GM12878 (cell line): ENCODE data around the gene NDNF. TPM values are rescaled to one million over a fixed set of nuclear protein-coding genes. Genes with fewer than 3 reads are reported as not detected.

Experiments
- ATAC-seq: fragments of 200-7000 bp; cut with Tn5 transposase; 3 replicates; pipeline ENCODE4 v1.9.1; 2020; ENCODE audit warnings: mild to moderate bottlenecking, moderate library complexity
- BruUV-seq: library from RNA; stranded (reverse); fragments of 400-500 nt; replicated peaks from 2 replicates; lab custom pipeline; 2021; lab: Mats Ljungman, UMichigan
- CTCF ChIA-PET: fragments of 300-600 bp; sonication (Branson Sonifier 250); formaldehyde crosslinking; extraction: SDS; loops from one replicate; lab custom pipeline; 2021; ENCODE audit warnings: inconsistent platforms; lab: Yijun Ruan, JAX
- POLR2A ChIA-PET: fragments of 350-600 bp; formaldehyde crosslinking; extraction: SDS; loops from one replicate; lab custom pipeline; 2021; ENCODE audit warnings: inconsistent platforms; lab: Charles Lee
- RAD21 ChIA-PET: fragments of 300-600 bp; sonication (Branson Sonifier 250); formaldehyde crosslinking; loops from one replicate; lab custom pipeline; 2023; ENCODE audit warnings: antibody characterized with exemption; ENCODE audit not compliant: unreplicated experiment; lab: Charles Lee
- SMC1A ChIA-PET: fragments of 300-600 bp; sonication (Branson Sonifier 250); formaldehyde crosslinking; loops from one replicate; lab custom pipeline; 2023; ENCODE audit not compliant: unreplicated experiment, uncharacterized antibody; lab: Charles Lee
- DNase-seq: peaks from one replicate; pipeline ENCODE4 v3.0.0-alpha.2; 2011; ENCODE audit warnings: low read depth, low spot score
- FAIRE-seq: peaks from 3 replicates; lab custom pipeline; 2011; peaks lifted over from hg19 to GRCh38; lab: Jason Lieb, UNC
- H2AFZ ChIP-seq: 2 replicates; pipeline ENCODE4 v1.6.0; 2011; ENCODE audit warnings: low read depth, low read length, control low read depth; ENCODE audit not compliant: control insufficient read depth
- H3K27ac ChIP-seq: 2 replicates; pipeline ENCODE4 v1.5.1; 2011; ENCODE audit warnings: control low read depth; ENCODE audit not compliant: control insufficient read depth, insufficient read depth
- H3K27me3 ChIP-seq, 2 experiments: replicated peaks in 1 of 2; 2 replicates each; pipeline versions ENCODE4 v1.6.0 to v1.6.1; 2011; ENCODE audit warnings: low read length in 1 of 2; ENCODE audit not compliant: control insufficient read depth in 2 of 2, insufficient read depth in 2 of 2
- H3K36me3 ChIP-seq, 2 experiments: 2 replicates each; pipeline ENCODE4 v1.5.1; 2011; ENCODE audit warnings: low read length in 1 of 2; ENCODE audit not compliant: control insufficient read depth in 2 of 2, insufficient read depth in 2 of 2
- H3K4me1 ChIP-seq: 2 replicates; pipeline ENCODE4 v1.6.1; 2011; ENCODE audit warnings: mild to moderate bottlenecking, low read length, moderate library complexity, mixed read lengths; ENCODE audit not compliant: control insufficient read depth, insufficient read depth
- H3K4me2 ChIP-seq: 2 replicates; pipeline ENCODE4 v1.6.0; 2011; ENCODE audit warnings: control low read depth; ENCODE audit not compliant: control insufficient read depth, insufficient read depth
- H3K4me3 ChIP-seq: fragments of 200-600 bp; sonication (generic); 2 replicates; pipeline ENCODE4 v1.5.1; 2016
- H3K79me2 ChIP-seq: 2 replicates; pipeline ENCODE4 v1.6.0; 2011; ENCODE audit warnings: low read length; ENCODE audit not compliant: control insufficient read depth, insufficient read depth
- H3K9ac ChIP-seq: 2 replicates; pipeline ENCODE4 v1.8.0; 2011; ENCODE audit warnings: low read length, control low read depth, mixed read lengths; ENCODE audit not compliant: control insufficient read depth, insufficient read depth
- H3K9me3 ChIP-seq: replicated peaks from 3 replicates; pipeline ENCODE4 v1.5.1; 2011; ENCODE audit warnings: mild to moderate bottlenecking, low read length; ENCODE audit not compliant: control insufficient read depth, insufficient read depth
- H4K20me1 ChIP-seq: 2 replicates; pipeline ENCODE4 v1.6.0; 2011; ENCODE audit not compliant: control insufficient read depth, insufficient read depth
- BHLHE40 ChIP-seq, 2 experiments: fragments of 450-650 bp in 1 of 2; IDR thresholded peaks; 2 replicates each; pipeline ENCODE4 v1.6.1; 2011 to 2017; ENCODE audit warnings: low read depth in 2 of 2, borderline replicate concordance in 1 of 2, improper control_type of control experiment in 1 of 2, low read length in 1 of 2, mild to moderate bottlenecking in 1 of 2
- EZH2 ChIP-seq: IDR thresholded peaks from 2 replicates; pipeline ENCODE4 v1.6.1; 2012; ENCODE audit warnings: low read depth, mild to moderate bottlenecking, control low read depth, inconsistent platforms, low read length, borderline replicate concordance; ENCODE audit not compliant: control insufficient read depth
- IKZF1 ChIP-seq: fragments of 450-650 bp; conservative IDR thresholded peaks from 2 replicates; pipeline ENCODE4 v1.6.1; 2017; ENCODE audit warnings: antibody characterized with exemption, mild to moderate bottlenecking
- LARP7 ChIP-seq: fragments of 450-650 bp; IDR thresholded peaks from 2 replicates; pipeline ENCODE4 v1.6.1; 2017; ENCODE audit warnings: mild to moderate bottlenecking
- MEF2A ChIP-seq: IDR thresholded peaks from 2 replicates; pipeline ENCODE4 v1.6.1; 2011; ENCODE audit warnings: low read depth, mild to moderate bottlenecking, low read length, moderate library complexity; ENCODE audit not compliant: insufficient read depth
- RUNX3 ChIP-seq: IDR thresholded peaks from 2 replicates; pipeline ENCODE4 v1.6.1; 2012; ENCODE audit warnings: low read length, inconsistent platforms
- SUZ12 ChIP-seq: fragments of 200-600 bp; sonication (generic); IDR thresholded peaks from one replicate; pipeline ENCODE4 v1.6.1; 2018; ENCODE audit warnings: antibody characterized with exemption, mild to moderate bottlenecking; ENCODE audit not compliant: unreplicated experiment
- WGBS: methylation state at CpG from one replicate; pipeline ENCODE4 v1.1.6; 2016; ENCODE audit warnings: low lambda C conversion rate; ENCODE audit not compliant: insufficient replicate concordance, insufficient coverage; ENCODE audit errors: missing lambda C conversion rate; 5-methylcytosine and 5-hydroxymethylcytosine counted together
- in situ Hi-C: fragments of 300-500 bp; cut with MboI; formaldehyde crosslinking; loops from 9 replicates; pipeline ENCODE4 v1.14.3; 2018; ENCODE audit warnings: mixed read lengths
- intact Hi-C: fragments of 100-400 bp; cut with micrococcal nuclease; formaldehyde crosslinking; loops from one replicate; pipeline ENCODE4 v1.14.2; 2022; ENCODE audit not compliant: unreplicated experiment
- polyA plus RNA-seq, 11 experiments: library from polyadenylated mRNA; depleted of rRNA in 4 of 11; unstranded in 6 of 11; stranded (reverse) in 5 of 11; fragments of >200 nt; fragmentation: Nextera tagmentation in 4 of 11; fragmentation: Illumina TruSeq in 1 of 11; extraction: Ambion mirVana in 4 of 11; extraction: Trizol in 1 of 11; gene quantifications; 1 replicate in 1 of 11; 2 replicates in 10 of 11; pipeline versions ENCODE4 v1.2.1 to v1.2.3, GENCODE V29; 2011 to 2016; ENCODE audit warnings: inconsistent platforms in 2 of 11, missing spikeins in 2 of 11, low read depth in 1 of 11
- total RNA-seq, 4 experiments: library from RNA; depleted of rRNA in 3 of 4; stranded (reverse); fragments of >200 nt in 3 of 4; fragmentation: Illumina TruSeq in 1 of 4; extraction: Trizol in 1 of 4; gene quantifications; 2 replicates each; pipeline versions ENCODE4 v1.2.1 to v1.2.3, GENCODE V29; 2013 to 2021
- TF ChIP-seq, protein P1 (sequence below): IDR thresholded peaks from 2 replicates; pipeline ENCODE4 v1.6.1; 2012; ENCODE audit warnings: low read length, inconsistent platforms
- TF ChIP-seq, protein P2 (sequence below): IDR thresholded peaks from 2 replicates; pipeline ENCODE4 v1.6.1; 2012; ENCODE audit warnings: mild to moderate bottlenecking, low read depth, low read length
- TF ChIP-seq, protein P3 (sequence below): fragments of 450-650 bp; IDR thresholded peaks from 2 replicates; pipeline ENCODE4 v1.6.1; 2014; ENCODE audit warnings: mild to moderate bottlenecking

NDNF gene
- total and polyA plus RNA-seq, 10 of the 15 experiments (the other 5 are each of a cell fraction or from before 2014, with no cell fraction given): 0.26 TPM; not detected in 9

DNA sequence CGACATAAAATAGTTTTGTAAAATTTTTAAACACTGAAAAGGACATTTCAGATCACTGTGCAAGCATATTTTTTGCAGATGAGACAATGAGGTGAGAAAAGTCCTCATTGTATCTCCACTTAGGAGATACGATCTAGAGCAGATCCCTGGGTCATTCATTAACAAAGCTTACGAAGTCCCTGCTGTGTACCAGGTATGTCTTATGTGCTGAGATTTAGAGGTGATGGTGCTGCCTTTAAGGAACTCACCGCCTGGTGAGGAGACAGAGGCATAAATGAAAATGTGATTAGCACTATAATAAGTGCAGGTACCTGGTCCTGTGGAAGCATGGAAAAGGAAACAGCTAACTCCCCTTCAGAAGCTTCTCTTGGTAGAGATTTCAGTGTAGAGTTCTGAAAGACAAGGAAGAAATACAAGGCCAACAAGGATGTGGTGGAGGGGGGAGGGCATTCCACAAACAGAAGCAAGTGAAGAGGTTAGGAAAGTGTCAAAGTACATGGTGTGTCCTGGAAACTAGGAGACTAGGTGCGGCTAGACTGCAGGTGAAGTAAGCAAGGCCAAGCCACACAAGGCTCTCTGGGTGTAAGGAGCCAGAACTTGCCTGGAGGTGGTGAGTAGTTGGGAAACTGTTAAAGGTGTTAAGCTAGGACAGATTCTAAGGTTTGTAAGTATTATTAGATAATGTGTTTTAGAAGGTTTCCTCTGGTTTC lies 1.5 kb upstream of the NDNF start:
- DNase-seq (no peak), FAIRE-seq (no peak), ATAC-seq (no peak)
- Histone ChIP-seq H4K20me1 (no peaks in the 10 kb centered on the region; the same call in 1 of the 2 replicates), H3K79me2 (no peaks in the 10 kb centered on the region), H3K4me2 (no peak overlapping the region), H3K9ac (no peak overlapping the region), H2AFZ (no peak overlapping the region), H3K36me3 (no peaks in the 10 kb centered on the region), H3K4me1 (no peaks in the 10 kb centered on the region), H3K27ac (no peak overlapping the region), H3K27me3 (peaks cover 11 to 12% of the 10 kb centered on the region in 2 experiments; a peak in 3 of 4 replicates), H3K4me3 (no peak overlapping the region), H3K9me3 (no peaks in the 10 kb centered on the region)
- CTCF ChIA-PET: no interaction called here
- TF ChIP-seq BHLHE40 (IDR thresholded peaks at IDR 0.05; ENCODE audit: borderline replicate concordance in 1 of 2, low read depth in 2 of 2, low read length in 1 of 2) (no peak), LARP7 (no peak), RUNX3 (no peak)
- TF ChIP-seq, protein P1, sequence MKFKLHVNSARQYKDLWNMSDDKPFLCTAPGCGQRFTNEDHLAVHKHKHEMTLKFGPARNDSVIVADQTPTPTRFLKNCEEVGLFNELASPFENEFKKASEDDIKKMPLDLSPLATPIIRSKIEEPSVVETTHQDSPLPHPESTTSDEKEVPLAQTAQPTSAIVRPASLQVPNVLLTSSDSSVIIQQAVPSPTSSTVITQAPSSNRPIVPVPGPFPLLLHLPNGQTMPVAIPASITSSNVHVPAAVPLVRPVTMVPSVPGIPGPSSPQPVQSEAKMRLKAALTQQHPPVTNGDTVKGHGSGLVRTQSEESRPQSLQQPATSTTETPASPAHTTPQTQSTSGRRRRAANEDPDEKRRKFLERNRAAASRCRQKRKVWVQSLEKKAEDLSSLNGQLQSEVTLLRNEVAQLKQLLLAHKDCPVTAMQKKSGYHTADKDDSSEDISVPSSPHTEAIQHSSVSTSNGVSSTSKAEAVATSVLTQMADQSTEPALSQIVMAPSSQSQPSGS: no peak
- intact Hi-C loops (no loop called here), in situ Hi-C loops (no loop called here)
- SMC1A ChIA-PET: no interaction called here
- POLR2A ChIA-PET: no interaction called here
- BruUV-seq: no TSS peak
- RAD21 ChIA-PET: no interaction called here
- 23% methylated on average over 5 of the region's 5 CpGs for WGBS

DNA sequence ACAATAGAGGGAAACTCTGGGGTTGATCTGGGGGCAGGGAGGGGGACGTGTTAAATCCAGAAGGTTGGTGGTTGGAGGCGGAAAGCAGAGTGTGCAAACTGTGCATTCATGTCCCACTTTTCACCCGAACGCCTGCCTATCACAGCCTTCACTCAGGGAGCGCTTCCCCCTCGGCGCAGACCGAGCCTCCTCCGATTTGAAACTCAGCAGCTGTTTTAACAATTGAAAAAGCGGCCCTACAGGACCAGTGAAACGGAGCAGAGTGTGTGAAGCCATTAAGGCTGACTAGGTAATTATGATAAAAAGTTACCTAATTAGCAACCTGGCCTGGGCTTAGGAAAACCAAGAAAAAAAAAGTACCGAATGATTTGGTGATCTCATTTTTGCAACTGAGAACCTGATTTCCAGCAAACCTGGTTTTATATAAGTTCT lies 685 bp upstream of the NDNF start:
- H3K4me2 ChIP-seq: no peak overlapping the region
- DNase-seq: no peak
- H3K27ac ChIP-seq: no peak overlapping the region
- POLR2A ChIA-PET: no interaction called here
- SMC1A ChIA-PET: no interaction called here
- no peaks in the 10 kb centered on the region; the same call in 1 of the 2 replicates for H4K20me1 ChIP-seq
- FAIRE-seq: no peak
- no peaks in the 10 kb centered on the region for H3K9me3 ChIP-seq
- no peak overlapping the region for H2AFZ ChIP-seq
- no peaks in the 10 kb centered on the region for H3K4me1 ChIP-seq
- RAD21 ChIA-PET: no interaction called here
- no peaks in the 10 kb centered on the region for H3K36me3 ChIP-seq
- CTCF ChIA-PET: no interaction called here
- intact Hi-C loops (no loop called here), in situ Hi-C loops (no loop called here)
- no peak overlapping the region for H3K9ac ChIP-seq
- WGBS: 5% methylated on average over 12 of the region's 12 CpGs
- no peak for ATAC-seq
- no peak overlapping the region for H3K4me3 ChIP-seq
- H3K79me2 ChIP-seq: no peaks in the 10 kb centered on the region
- no TSS peak for BruUV-seq
- peaks cover 11 to 12% of the 10 kb centered on the region in 2 experiments; a peak in 3 of 4 replicates for H3K27me3 ChIP-seq
- TF ChIP-seq IKZF1 (no peak), MEF2A (no peak), SUZ12 (no peak), EZH2 (0 out of 2 replicates have a peak, but pooled peaks have one; percentile 54)
- TF ChIP-seq, protein P2, sequence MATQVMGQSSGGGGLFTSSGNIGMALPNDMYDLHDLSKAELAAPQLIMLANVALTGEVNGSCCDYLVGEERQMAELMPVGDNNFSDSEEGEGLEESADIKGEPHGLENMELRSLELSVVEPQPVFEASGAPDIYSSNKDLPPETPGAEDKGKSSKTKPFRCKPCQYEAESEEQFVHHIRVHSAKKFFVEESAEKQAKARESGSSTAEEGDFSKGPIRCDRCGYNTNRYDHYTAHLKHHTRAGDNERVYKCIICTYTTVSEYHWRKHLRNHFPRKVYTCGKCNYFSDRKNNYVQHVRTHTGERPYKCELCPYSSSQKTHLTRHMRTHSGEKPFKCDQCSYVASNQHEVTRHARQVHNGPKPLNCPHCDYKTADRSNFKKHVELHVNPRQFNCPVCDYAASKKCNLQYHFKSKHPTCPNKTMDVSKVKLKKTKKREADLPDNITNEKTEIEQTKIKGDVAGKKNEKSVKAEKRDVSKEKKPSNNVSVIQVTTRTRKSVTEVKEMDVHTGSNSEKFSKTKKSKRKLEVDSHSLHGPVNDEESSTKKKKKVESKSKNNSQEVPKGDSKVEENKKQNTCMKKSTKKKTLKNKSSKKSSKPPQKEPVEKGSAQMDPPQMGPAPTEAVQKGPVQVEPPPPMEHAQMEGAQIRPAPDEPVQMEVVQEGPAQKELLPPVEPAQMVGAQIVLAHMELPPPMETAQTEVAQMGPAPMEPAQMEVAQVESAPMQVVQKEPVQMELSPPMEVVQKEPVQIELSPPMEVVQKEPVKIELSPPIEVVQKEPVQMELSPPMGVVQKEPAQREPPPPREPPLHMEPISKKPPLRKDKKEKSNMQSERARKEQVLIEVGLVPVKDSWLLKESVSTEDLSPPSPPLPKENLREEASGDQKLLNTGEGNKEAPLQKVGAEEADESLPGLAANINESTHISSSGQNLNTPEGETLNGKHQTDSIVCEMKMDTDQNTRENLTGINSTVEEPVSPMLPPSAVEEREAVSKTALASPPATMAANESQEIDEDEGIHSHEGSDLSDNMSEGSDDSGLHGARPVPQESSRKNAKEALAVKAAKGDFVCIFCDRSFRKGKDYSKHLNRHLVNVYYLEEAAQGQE: no peak
- TF ChIP-seq, protein P3, sequence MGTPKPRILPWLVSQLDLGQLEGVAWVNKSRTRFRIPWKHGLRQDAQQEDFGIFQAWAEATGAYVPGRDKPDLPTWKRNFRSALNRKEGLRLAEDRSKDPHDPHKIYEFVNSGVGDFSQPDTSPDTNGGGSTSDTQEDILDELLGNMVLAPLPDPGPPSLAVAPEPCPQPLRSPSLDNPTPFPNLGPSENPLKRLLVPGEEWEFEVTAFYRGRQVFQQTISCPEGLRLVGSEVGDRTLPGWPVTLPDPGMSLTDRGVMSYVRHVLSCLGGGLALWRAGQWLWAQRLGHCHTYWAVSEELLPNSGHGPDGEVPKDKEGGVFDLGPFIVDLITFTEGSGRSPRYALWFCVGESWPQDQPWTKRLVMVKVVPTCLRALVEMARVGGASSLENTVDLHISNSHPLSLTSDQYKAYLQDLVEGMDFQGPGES: no peak
